Astrocyte of the cerebellum (primary cell): Measurements from ENCODE around the gene VPS13D.

Experiments
- DNase-seq: peaks from one replicate; pipeline ENCODE4 v3.0.0-alpha.2; 2011; ENCODE audit warnings: low read depth
- H3K4me3 ChIP-seq: 2 replicates; pipeline ENCODE4 v1.5.1; 2011; ENCODE audit warnings: mild to moderate bottlenecking, low read depth, low read length, moderate library complexity
- CTCF ChIP-seq: IDR thresholded peaks from 2 replicates; pipeline ENCODE4 v1.5.1; 2012; ENCODE audit warnings: low read length, low read depth, moderate library complexity, mild to moderate bottlenecking; ENCODE audit errors: missing control alignments
- in situ Hi-C: cut with HindIII; loops from 2 replicates; pipeline ENCODE4 v1.10.0; 2017; ENCODE audit warnings: low sequenced_read_pairs

Gene VPS13D

GRCh38 chr1:12183095-12183794 lies 46.6 kb upstream of the VPS13D start:
- DNase-seq, result no peak
- no peak for TF ChIP-seq CTCF
- in situ Hi-C loops, result no loop called here
- H3K4me3 ChIP-seq, result no peak overlapping the region

- H3K4me3 ChIP-seq, result no peak overlapping the region
- TF ChIP-seq CTCF, result peak; percentile 42
- peak; percentile 87 for DNase-seq
- in situ Hi-C loops, result no loop called here
These were observed 45.7 kb upstream of the VPS13D start for GRCh38 chr1:12184008-12184681.

- in situ Hi-C loops, result no loop called here
- H3K4me3 ChIP-seq, result no peak overlapping the region
- TF ChIP-seq CTCF, result no peak
- DNase-seq, result no peak
These were observed 44.6 kb upstream of the VPS13D start for GRCh38 chr1:12185036-12185917.

- in situ Hi-C loops, result no loop called here
- no peak for TF ChIP-seq CTCF
- no peak for DNase-seq
- H3K4me3 ChIP-seq, result no peak overlapping the region
These were observed 43.7 kb upstream of the VPS13D start for GRCh38 chr1:12185918-12186678.

GRCh38 chr1:12186679-12186985 lies 43.2 kb upstream of the VPS13D start:
- no peak overlapping the region for H3K4me3 ChIP-seq
- in situ Hi-C loops, result no loop called here
- no peak for DNase-seq
- TF ChIP-seq CTCF, result no peak

GRCh38 chr1:12188115-12188514 lies 41.7 kb upstream of the VPS13D start:
- no peak for DNase-seq
- in situ Hi-C loops, result no loop called here
- H3K4me3 ChIP-seq, result no peak overlapping the region
- no peak for TF ChIP-seq CTCF
